ENCODE measurements around the gene PODN.

PODN gene

GRCh38 chr1:53080769-53081168, 18.8 kb downstream of the PODN start:
- Histone ChIP-seq H4K8ac (ENCODE audit: low read depth, low read length) (no peak overlapping the region), H3K18ac (ENCODE audit: low read length) (no peak overlapping the region), H3K4me1 (ENCODE audit: control insufficient read depth, low read depth, low read length) (peaks cover 2% of the 10 kb centered on the region), H2BK5ac (ENCODE audit: low read length) (no peak overlapping the region), H3K27ac (ENCODE audit: low read depth, low read length) (no peak overlapping the region), H3K4me3 (ENCODE audit: low read length) (no peak overlapping the region), H3K23ac (ENCODE audit: low read length) (no peak overlapping the region), H3K56ac (ENCODE audit: low read length) (no peak overlapping the region), H3K9ac (ENCODE audit: low read length) (no peak overlapping the region), H4K5ac (ENCODE audit: low read length) (no peak overlapping the region), H3K4ac (ENCODE audit: low read depth, low read length) (no peak overlapping the region), H3K79me1 (ENCODE audit: low read length) (no peaks in the 10 kb centered on the region), H2AK5ac (ENCODE audit: low read length) (no peak overlapping the region), H3K4me2 (ENCODE audit: low read length) (no peak overlapping the region), H3K79me2 (ENCODE audit: control insufficient read depth, insufficient read depth, low read length) (no peaks in the 10 kb centered on the region), H3K36me3 (ENCODE audit: control insufficient read depth, insufficient read depth, low read length) (no peaks in the 10 kb centered on the region), H3K27me3 (ENCODE audit: insufficient read depth, low read length, poor library complexity) (no peaks in the 10 kb centered on the region), H2BK15ac (replicated peaks; ENCODE audit: low read depth) (no peak overlapping the region), H2BK120ac (ENCODE audit: low read depth, low read length) (no peak overlapping the region)
- no CpG with 5 or more reads among the region's 15 CpGs for WGBS (ENCODE audit: extremely low coverage, insufficient coverage, low lambda C conversion rate)
- no peak for DNase-seq

- Histone ChIP-seq H3K18ac (ENCODE audit: low read length) (no peak overlapping the region), H4K5ac (ENCODE audit: low read length) (no peak overlapping the region), H3K27ac (ENCODE audit: low read depth, low read length) (no peak overlapping the region), H3K56ac (ENCODE audit: low read length) (no peak overlapping the region), H2BK15ac (replicated peaks; ENCODE audit: low read depth) (no peak overlapping the region), H3K9ac (ENCODE audit: low read length) (no peak overlapping the region), H2BK120ac (ENCODE audit: low read depth, low read length) (no peak overlapping the region), H3K79me1 (ENCODE audit: low read length) (no peaks in the 10 kb centered on the region), H3K23ac (ENCODE audit: low read length) (no peak overlapping the region), H2BK5ac (ENCODE audit: low read length) (no peak overlapping the region), H3K4me2 (ENCODE audit: low read length) (no peak overlapping the region), H3K4me1 (ENCODE audit: control insufficient read depth, low read depth, low read length) (peaks cover 2% of the 10 kb centered on the region), H3K4me3 (ENCODE audit: low read length) (no peak overlapping the region), H4K8ac (ENCODE audit: low read depth, low read length) (no peak overlapping the region), H3K79me2 (ENCODE audit: control insufficient read depth, insufficient read depth, low read length) (no peaks in the 10 kb centered on the region), H2AK5ac (ENCODE audit: low read length) (no peak overlapping the region), H3K27me3 (ENCODE audit: insufficient read depth, low read length, poor library complexity) (no peaks in the 10 kb centered on the region), H3K4ac (ENCODE audit: low read depth, low read length) (no peak overlapping the region), H3K36me3 (ENCODE audit: control insufficient read depth, insufficient read depth, low read length) (no peaks in the 10 kb centered on the region)
- WGBS (ENCODE audit: extremely low coverage, insufficient coverage, low lambda C conversion rate) = no CpG with 5 or more reads among the region's 14 CpGs
- no peak for DNase-seq
These were observed 19.5 kb downstream of the PODN start for GRCh38 chr1:53081384-53082066.

- DNase-seq = no peak
- no peak overlapping the region for H3K9ac ChIP-seq (ENCODE audit: low read length)
- H3K18ac ChIP-seq (ENCODE audit: low read length) = no peak overlapping the region
- WGBS (ENCODE audit: extremely low coverage, insufficient coverage, low lambda C conversion rate) = no CpG with 5 or more reads among the region's 13 CpGs
- H2AK5ac ChIP-seq (ENCODE audit: low read length) = no peak overlapping the region
- H3K4me1 ChIP-seq (ENCODE audit: control insufficient read depth, low read depth, low read length) = peaks cover 2% of the 10 kb centered on the region
- H3K79me2 ChIP-seq (ENCODE audit: control insufficient read depth, insufficient read depth, low read length) = no peaks in the 10 kb centered on the region
- no peak overlapping the region for H2BK5ac ChIP-seq (ENCODE audit: low read length)
- no peak overlapping the region for H3K4me2 ChIP-seq (ENCODE audit: low read length)
- no peak overlapping the region for H3K56ac ChIP-seq (ENCODE audit: low read length)
- H2BK15ac ChIP-seq (replicated peaks; ENCODE audit: low read depth) = no peak overlapping the region
- no peak overlapping the region for H3K4ac ChIP-seq (ENCODE audit: low read depth, low read length)
- H3K36me3 ChIP-seq (ENCODE audit: control insufficient read depth, insufficient read depth, low read length) = no peaks in the 10 kb centered on the region
- H3K27me3 ChIP-seq (ENCODE audit: insufficient read depth, low read length, poor library complexity) = no peaks in the 10 kb centered on the region
- no peaks in the 10 kb centered on the region for H3K79me1 ChIP-seq (ENCODE audit: low read length)
- H2BK120ac ChIP-seq (ENCODE audit: low read depth, low read length) = no peak overlapping the region
- H4K8ac ChIP-seq (ENCODE audit: low read depth, low read length) = no peak overlapping the region
- no peak overlapping the region for H4K5ac ChIP-seq (ENCODE audit: low read length)
- no peak overlapping the region for H3K27ac ChIP-seq (ENCODE audit: low read depth, low read length)
- no peak overlapping the region for H3K4me3 ChIP-seq (ENCODE audit: low read length)
- no peak overlapping the region for H3K23ac ChIP-seq (ENCODE audit: low read length)
These were observed 20.9 kb downstream of the PODN start for GRCh38 chr1:53082826-53083455.

GRCh38 chr1:53083636-53084588, 21.9 kb downstream of the PODN start:
- no peak overlapping the region for H2BK5ac ChIP-seq (ENCODE audit: low read length)
- no CpG with 5 or more reads among the region's 17 CpGs for whole genome bisulfite sequencing (ENCODE audit: extremely low coverage, insufficient coverage, low lambda C conversion rate)
- no peaks in the 10 kb centered on the region for H3K27me3 ChIP-seq (ENCODE audit: insufficient read depth, low read length, poor library complexity)
- H2BK15ac ChIP-seq (replicated peaks; ENCODE audit: low read depth) = no peak overlapping the region
- H4K8ac ChIP-seq (ENCODE audit: low read depth, low read length) = no peak overlapping the region
- H3K4me2 ChIP-seq (ENCODE audit: low read length) = no peak overlapping the region
- H3K79me1 ChIP-seq (ENCODE audit: low read length) = no peaks in the 10 kb centered on the region
- H3K4me1 ChIP-seq (ENCODE audit: control insufficient read depth, low read depth, low read length) = peaks cover 2% of the 10 kb centered on the region
- H3K56ac ChIP-seq (ENCODE audit: low read length) = no peak overlapping the region
- no peak overlapping the region for H3K4me3 ChIP-seq (ENCODE audit: low read length)
- no peak overlapping the region for H3K27ac ChIP-seq (ENCODE audit: low read depth, low read length)
- H2BK120ac ChIP-seq (ENCODE audit: low read depth, low read length) = no peak overlapping the region
- no peak overlapping the region for H3K23ac ChIP-seq (ENCODE audit: low read length)
- no peaks in the 10 kb centered on the region for H3K36me3 ChIP-seq (ENCODE audit: control insufficient read depth, insufficient read depth, low read length)
- no peak overlapping the region for H2AK5ac ChIP-seq (ENCODE audit: low read length)
- H3K79me2 ChIP-seq (ENCODE audit: control insufficient read depth, insufficient read depth, low read length) = no peaks in the 10 kb centered on the region
- H3K9ac ChIP-seq (ENCODE audit: low read length) = no peak overlapping the region
- no peak for DNase-seq
- no peak overlapping the region for H4K5ac ChIP-seq (ENCODE audit: low read length)
- no peak overlapping the region for H3K4ac ChIP-seq (ENCODE audit: low read depth, low read length)
- H3K18ac ChIP-seq (ENCODE audit: low read length) = no peak overlapping the region

GRCh38 chr1:53084589-53084971, 22.6 kb downstream of the PODN start:
- H2AK5ac ChIP-seq (ENCODE audit: low read length) = no peak overlapping the region
- no peak overlapping the region for H3K27ac ChIP-seq (ENCODE audit: low read depth, low read length)
- H3K56ac ChIP-seq (ENCODE audit: low read length) = no peak overlapping the region
- no peaks in the 10 kb centered on the region for H3K27me3 ChIP-seq (ENCODE audit: insufficient read depth, low read length, poor library complexity)
- no peak overlapping the region for H4K5ac ChIP-seq (ENCODE audit: low read length)
- H3K4ac ChIP-seq (ENCODE audit: low read depth, low read length) = no peak overlapping the region
- H2BK15ac ChIP-seq (replicated peaks; ENCODE audit: low read depth) = no peak overlapping the region
- no peak for DNase-seq
- no peak overlapping the region for H3K9ac ChIP-seq (ENCODE audit: low read length)
- H3K79me2 ChIP-seq (ENCODE audit: control insufficient read depth, insufficient read depth, low read length) = no peaks in the 10 kb centered on the region
- no peak overlapping the region for H3K18ac ChIP-seq (ENCODE audit: low read length)
- H3K79me1 ChIP-seq (ENCODE audit: low read length) = no peaks in the 10 kb centered on the region
- WGBS (ENCODE audit: extremely low coverage, insufficient coverage, low lambda C conversion rate) = no CpG with 5 or more reads among the region's 8 CpGs
- peaks cover 2% of the 10 kb centered on the region for H3K4me1 ChIP-seq (ENCODE audit: control insufficient read depth, low read depth, low read length)
- H3K4me2 ChIP-seq (ENCODE audit: low read length) = no peak overlapping the region
- no peak overlapping the region for H3K4me3 ChIP-seq (ENCODE audit: low read length)
- H2BK5ac ChIP-seq (ENCODE audit: low read length) = no peak overlapping the region
- H3K36me3 ChIP-seq (ENCODE audit: control insufficient read depth, insufficient read depth, low read length) = no peaks in the 10 kb centered on the region
- H3K23ac ChIP-seq (ENCODE audit: low read length) = no peak overlapping the region
- H4K8ac ChIP-seq (ENCODE audit: low read depth, low read length) = no peak overlapping the region
- no peak overlapping the region for H2BK120ac ChIP-seq (ENCODE audit: low read depth, low read length)
